Naive B cell (primary cell): ENCODE data around the gene CENPA. TPM values are rescaled to one million over a fixed set of nuclear protein-coding genes. Genes with fewer than 3 reads are reported as not detected.

ENCODE experiments used
- polyA plus RNA-seq, 6 donors: library from polyadenylated mRNA; unstranded; fragments of 300-500 nt; fragmentation: Illumina TruSeq; gene quantifications; one replicate each; pipeline ENCODE4 v1.2.3, GENCODE V29; 2021; ENCODE audit warnings: low read depth in 6 of 6

Gene CENPA
- polyA plus RNA-seq, 6 donors from 2014 or later = not detected

Other genes with a start within 250 kb of the CENPA start
- gene CIB4, start 144.7 kb upstream of the CENPA start, polyA plus RNA-seq = not detected
- not detected for gene KCNK3, start 93.3 kb upstream of the CENPA start, polyA plus RNA-seq
- 1 to 10 TPM; 1.3 to 5.7 (median 4.8) TPM for gene SLC35F6, start 21.8 kb upstream of the CENPA start, polyA plus RNA-seq
- not detected for gene DPYSL5, start 62.1 kb downstream of the CENPA start, polyA plus RNA-seq
- gene MAPRE3, start 184.6 kb downstream of the CENPA start, polyA plus RNA-seq = 1 to 10 TPM; 1.2 to 4.2 (median 1.4) TPM
- 10 to 100 TPM; 16.6 to 32.9 (median 24.6) TPM for gene TMEM214, start 246.9 kb downstream of the CENPA start, polyA plus RNA-seq